ENCODE measurements around the gene CDK18. TPM values are rescaled to one million over a fixed set of nuclear protein-coding genes. Genes with fewer than 3 reads are reported as not detected.

Gene CDK18
- total and polyA plus RNA-seq, 4 donors, result 2.4 to 3.7 (median 3.1) TPM

GRCh38 chr1:205580140-205580922, 75.9 kb downstream of the CDK18 start:
- Histone ChIP-seq H3K4me3 (ENCODE audit: low read depth in 1 of 3, low read length in 3 of 3) (no peak overlapping the region), H3K9me3 (ENCODE audit: control insufficient read depth in 4 of 4, low read length in 3 of 4) (no peaks in the 10 kb centered on the region), H3K27ac (ENCODE audit: low read depth in 1 of 2, low read length in 2 of 2) (no peak overlapping the region), H3K4me1 (ENCODE audit: control insufficient read depth in 4 of 4, insufficient read depth in 4 of 4, low read length in 3 of 4) (no peaks in the 10 kb centered on the region), H3K27me3 (ENCODE audit: control insufficient read depth in 4 of 4, insufficient read depth in 4 of 4, low read length in 3 of 4) (peaks cover 0 to 12% (median 2%) of the 10 kb centered on the region in 4 donors), H3K9ac (ENCODE audit: low read depth in 1 of 2, low read length in 2 of 2) (no peak overlapping the region), H3K36me3 (ENCODE audit: control insufficient read depth in 4 of 4, insufficient read depth in 3 of 4, low read depth in 1 of 4, low read length in 3 of 4) (no peaks in the 10 kb centered on the region)
- 81% methylated on average over 15 of the region's 15 CpGs for WGBS
- no peak for DNase-seq (ENCODE audit: low spot score)
- no peak for TF ChIP-seq REST (IDR thresholded peaks at IDR 0.05)
- no peak for TF ChIP-seq CTCF (IDR thresholded peaks at IDR 0.05; ENCODE audit: low read depth, low read length, missing input control)
- no peak for TF ChIP-seq RXRA (IDR thresholded peaks at IDR 0.05)
- TF ChIP-seq HNF4G (IDR thresholded peaks at IDR 0.05), result no peak
- TF ChIP-seq YY1 (IDR thresholded peaks at IDR 0.05), result no peak
- no peak for TF ChIP-seq SP1 (IDR thresholded peaks at IDR 0.05)
- no peak for TF ChIP-seq RAD21 (IDR thresholded peaks at IDR 0.05)
- TF ChIP-seq TAF1 (conservative IDR thresholded peaks at IDR 0.05), result no peak
- TF ChIP-seq FOXA1 (IDR thresholded peaks at IDR 0.05), result no peak

GRCh38 chr1:205580923-205581180, 76.4 kb downstream of the CDK18 start:
- no peaks in the 10 kb centered on the region for H3K4me1 ChIP-seq (ENCODE audit: control insufficient read depth in 4 of 4, insufficient read depth in 4 of 4, low read length in 3 of 4)
- H3K9me3 ChIP-seq (ENCODE audit: control insufficient read depth in 4 of 4, low read length in 3 of 4), result no peaks in the 10 kb centered on the region
- H3K9ac ChIP-seq (ENCODE audit: low read depth in 1 of 2, low read length in 2 of 2), result no peak overlapping the region
- peaks cover 0 to 12% (median 2%) of the 10 kb centered on the region in 4 donors for H3K27me3 ChIP-seq (ENCODE audit: control insufficient read depth in 4 of 4, insufficient read depth in 4 of 4, low read length in 3 of 4)
- 84% methylated on average over 3 of the region's 3 CpGs for WGBS
- TF ChIP-seq ZBTB33 (IDR thresholded peaks at IDR 0.05), result no peak
- TF ChIP-seq EGR1 (IDR thresholded peaks at IDR 0.05; ENCODE audit: low read depth in 2 of 2), result no peak
- no peak for TF ChIP-seq HNF4A (conservative IDR thresholded peaks at IDR 0.05)
- no peak for TF ChIP-seq ATF3 (IDR thresholded peaks at IDR 0.05)
- TF ChIP-seq FOXA2 (IDR thresholded peaks at IDR 0.05), result no peak
- no peak for TF ChIP-seq REST (IDR thresholded peaks at IDR 0.05)
- TF ChIP-seq RAD21 (IDR thresholded peaks at IDR 0.05), result no peak
- no peak for TF ChIP-seq RXRA (IDR thresholded peaks at IDR 0.05)
- no peak for TF ChIP-seq NR2F2 (IDR thresholded peaks at IDR 0.05)
- TF ChIP-seq MAX (IDR thresholded peaks at IDR 0.05), result no peak
- no peak for TF ChIP-seq TAF1 (conservative IDR thresholded peaks at IDR 0.05)
- no peak for TF ChIP-seq YY1 (IDR thresholded peaks at IDR 0.05)
- TF ChIP-seq GABPA (IDR thresholded peaks at IDR 0.05 in 1 of 2, conservative IDR thresholded peaks at IDR 0.05 in 1 of 2), result no peak
- TF ChIP-seq FOXA1 (IDR thresholded peaks at IDR 0.05), result no peak
- no peak for TF ChIP-seq CTCF (IDR thresholded peaks at IDR 0.05; ENCODE audit: low read depth, low read length, missing input control)
- TF ChIP-seq SP1 (IDR thresholded peaks at IDR 0.05), result no peak
- H3K36me3 ChIP-seq (ENCODE audit: control insufficient read depth in 4 of 4, insufficient read depth in 3 of 4, low read depth in 1 of 4, low read length in 3 of 4), result no peaks in the 10 kb centered on the region
- no peak overlapping the region for H3K27ac ChIP-seq (ENCODE audit: low read depth in 1 of 2, low read length in 2 of 2)
- no peak overlapping the region for H3K4me3 ChIP-seq (ENCODE audit: low read depth in 1 of 3, low read length in 3 of 3)
- no peak for DNase-seq (ENCODE audit: low spot score)
